NCI-H2029 (cell line): Measurements from ENCODE around the gene EIF2S1.
"Not testable (repeated sequence)": the region's sequence is repeated elsewhere in the genome, so short reads cannot be mapped to it uniquely, and the experiment has no call there.

Source experiments
- DNase-seq: peaks from one replicate; lab custom pipeline; 2025; lab: John Stamatoyannopoulos, UW

Gene EIF2S1

DNA sequence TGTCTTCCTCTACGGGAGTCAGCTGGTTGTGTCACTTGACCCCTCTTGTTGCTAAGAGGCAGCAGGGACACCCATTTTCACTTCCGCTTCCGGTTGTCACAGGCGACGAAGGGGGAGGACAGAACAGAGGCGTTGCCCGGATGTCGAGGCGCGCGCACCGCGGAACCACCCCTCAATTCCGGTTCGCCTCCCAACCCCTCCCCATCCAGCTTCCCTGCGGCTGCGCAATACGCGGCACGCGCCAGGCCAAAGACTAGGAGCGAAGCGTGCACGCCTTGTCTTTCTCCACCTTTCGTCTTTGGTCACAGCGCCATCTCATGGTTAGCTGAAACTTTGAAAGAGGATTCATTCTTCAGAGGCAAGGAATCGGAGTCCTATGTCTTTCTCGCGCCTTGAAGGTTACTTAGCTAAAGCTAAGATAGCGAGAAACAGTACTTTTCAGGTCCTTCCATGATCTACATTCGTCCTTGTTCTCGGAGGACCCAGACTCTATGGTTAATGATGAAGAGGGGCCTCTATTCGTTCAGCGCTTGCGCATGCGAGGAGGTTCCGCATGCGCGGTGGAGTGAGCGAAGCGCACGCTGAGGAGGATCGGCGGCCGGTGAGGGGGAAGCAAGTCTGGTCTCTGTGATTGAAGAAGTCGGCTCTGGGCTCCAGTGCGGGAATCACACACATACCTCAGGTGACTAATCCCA lies at the start of gene EIF2S1, which contains the start of gene ATP6V1D:
EIF2S1 (plus strand) TSS at position 554 of the 695 bp plus-strand sequence. CDS start 4,440 bp downstream, outside the sequence.
ATP6V1D (minus strand) TSS at position 30 of the 695 bp plus-strand sequence. CDS start 106 bp downstream, outside the sequence.
- DNase-seq, result peak; percentile 92

DNA sequence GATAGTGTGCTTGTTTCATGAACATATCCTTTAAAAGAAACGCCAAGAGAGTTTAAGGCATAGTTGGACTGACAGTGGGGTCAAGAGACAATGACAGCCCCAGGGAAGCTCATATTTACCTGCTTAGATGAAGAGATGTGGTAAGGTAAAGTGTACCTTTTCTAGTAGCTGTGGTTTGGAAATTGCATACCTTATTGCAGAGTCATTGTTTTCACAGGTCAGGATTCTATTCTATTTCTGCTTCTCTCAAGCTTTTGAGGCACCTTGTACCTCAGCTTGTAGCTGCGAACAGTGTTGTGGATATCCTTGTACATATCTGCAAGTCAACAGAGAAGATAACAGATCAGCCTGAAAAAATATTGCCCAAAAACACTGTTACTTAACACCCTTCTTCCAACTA lies 48.3 kb upstream of the EIF2S1 start:
- DNase-seq, result no peak

DNA sequence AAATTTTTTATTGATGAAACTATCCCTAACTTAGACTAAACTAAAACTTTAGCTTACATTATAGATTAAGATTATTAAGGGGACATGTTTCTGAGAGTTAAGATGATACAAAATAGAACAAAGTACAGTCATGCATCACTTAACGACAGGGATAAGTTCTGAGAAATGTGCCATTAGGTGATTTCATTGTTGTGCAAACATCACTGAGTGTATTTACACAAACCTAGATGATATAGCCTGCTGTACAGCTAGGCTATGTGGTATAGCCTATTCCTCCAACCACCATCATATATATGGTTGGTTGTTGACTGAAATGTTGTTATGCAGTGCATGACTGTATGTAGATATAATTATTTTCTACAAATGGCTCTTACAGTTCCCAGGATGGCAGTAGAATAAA lies 47.0 kb upstream of the EIF2S1 start:
- DNase-seq, result no peak

DNA sequence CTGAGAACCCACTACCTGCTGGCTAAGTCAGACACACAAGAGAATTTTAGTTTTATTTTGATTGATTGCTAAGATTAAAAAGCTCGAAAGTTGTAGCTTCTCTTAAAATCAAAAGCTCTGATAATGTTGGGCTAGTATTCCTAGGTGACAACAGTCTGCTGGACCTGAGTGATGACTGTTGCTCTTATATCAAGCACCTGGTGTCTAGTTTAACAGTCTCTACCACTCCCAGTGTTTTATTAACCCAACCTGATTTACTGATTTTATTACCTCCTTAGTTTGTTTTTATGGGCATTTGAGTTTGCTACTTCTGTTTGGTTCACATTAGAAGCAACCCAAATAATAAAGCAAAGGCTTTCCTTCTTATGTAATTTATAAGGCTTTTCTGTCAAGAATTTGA lies 42.3 kb upstream of the EIF2S1 start:
- no peak for DNase-seq

DNA sequence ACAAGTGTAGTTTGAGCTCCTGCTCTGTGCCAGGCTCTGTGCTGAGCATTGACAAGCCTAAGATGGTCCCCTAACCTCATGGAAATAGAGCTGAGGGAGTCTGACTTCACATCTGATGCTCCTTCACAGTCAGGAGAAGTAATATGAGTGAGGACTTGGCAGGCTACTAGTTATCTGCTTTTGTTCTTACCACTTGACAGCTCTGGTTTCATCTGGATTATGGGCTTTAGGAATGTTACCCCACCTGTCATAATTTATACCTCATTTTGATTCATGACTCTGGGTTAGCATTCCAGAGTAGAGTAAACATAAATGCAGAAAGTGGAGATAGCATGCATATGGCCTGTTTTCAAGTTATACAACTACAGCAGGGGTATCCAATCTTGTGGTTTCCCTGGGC lies 41.0 kb upstream of the EIF2S1 start:
- no peak for DNase-seq

DNA sequence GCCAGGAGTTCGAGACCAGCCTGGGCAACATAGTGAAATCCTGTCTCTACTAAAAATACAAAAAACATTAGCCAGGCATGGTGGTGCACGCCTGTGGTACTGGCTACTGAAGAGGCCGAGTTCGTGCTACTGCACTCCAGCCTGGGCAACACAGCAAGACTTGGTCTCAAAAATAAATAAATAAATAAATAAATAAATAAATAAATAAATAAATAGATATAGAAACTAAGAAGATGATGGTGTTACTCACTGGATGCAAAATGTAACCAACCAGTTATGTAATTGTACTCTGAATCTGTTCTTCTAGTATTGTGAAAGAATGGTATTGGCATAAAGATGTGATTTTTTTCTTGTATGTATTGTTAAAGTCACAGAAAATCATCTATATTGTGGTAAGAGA lies 30.5 kb upstream of the EIF2S1 start:
- not testable (repeated sequence) for DNase-seq

DNA sequence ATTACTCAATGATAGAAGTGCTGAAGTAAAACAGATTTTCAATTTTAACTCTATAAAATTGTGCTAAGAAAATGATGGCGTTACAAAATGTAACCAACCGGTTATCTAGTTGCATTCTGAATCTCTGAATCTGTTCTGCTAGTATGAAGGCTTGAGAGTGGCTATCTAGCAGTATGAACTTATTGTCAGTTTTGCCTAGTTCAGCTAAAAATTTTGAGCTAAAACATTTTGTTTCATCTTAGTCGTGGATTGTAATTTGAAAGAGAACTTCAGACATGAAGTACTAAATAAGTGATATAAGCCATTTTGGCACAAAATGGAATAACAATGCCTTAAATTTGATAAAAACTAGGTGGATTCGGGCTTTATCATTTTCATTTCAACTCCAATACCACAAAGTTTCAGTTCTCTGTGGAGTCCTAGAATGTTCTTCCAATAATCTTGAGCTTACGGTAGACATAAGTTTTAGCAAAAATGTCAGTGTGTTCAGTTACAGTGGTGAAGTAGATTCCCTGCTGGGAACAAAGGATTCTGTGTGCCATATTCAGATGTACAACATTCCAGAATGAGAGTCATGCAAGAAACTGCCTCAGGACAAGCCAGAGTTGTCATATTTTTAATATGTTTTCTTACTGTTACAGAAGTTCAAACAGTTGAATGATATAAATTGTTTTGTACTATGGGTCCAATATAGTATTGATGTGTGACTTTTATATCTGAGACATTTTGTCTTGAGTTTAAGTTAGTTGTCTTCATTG lies 28.6 kb upstream of the EIF2S1 start:
- DNase-seq, result no peak

DNA sequence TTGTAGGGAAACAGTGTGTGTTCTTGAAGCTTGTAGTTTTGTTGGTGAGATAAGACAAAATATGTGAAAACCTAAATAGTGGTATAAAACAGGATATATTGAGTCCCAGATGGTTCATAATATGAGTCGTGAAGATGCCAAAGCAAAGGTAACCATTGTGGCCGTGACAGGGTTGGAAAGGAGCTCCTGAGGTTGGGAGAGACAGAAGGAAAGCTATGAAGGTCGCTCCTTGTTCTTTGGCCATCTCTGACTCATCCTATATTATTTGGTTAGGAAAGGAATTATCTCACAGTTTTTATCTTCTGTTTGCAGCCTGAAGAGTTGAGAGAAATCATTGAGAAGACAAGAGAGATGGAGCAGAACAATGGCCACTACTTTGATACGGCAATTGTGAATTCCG lies 27.7 kb upstream of the EIF2S1 start:
- no peak for DNase-seq

DNA sequence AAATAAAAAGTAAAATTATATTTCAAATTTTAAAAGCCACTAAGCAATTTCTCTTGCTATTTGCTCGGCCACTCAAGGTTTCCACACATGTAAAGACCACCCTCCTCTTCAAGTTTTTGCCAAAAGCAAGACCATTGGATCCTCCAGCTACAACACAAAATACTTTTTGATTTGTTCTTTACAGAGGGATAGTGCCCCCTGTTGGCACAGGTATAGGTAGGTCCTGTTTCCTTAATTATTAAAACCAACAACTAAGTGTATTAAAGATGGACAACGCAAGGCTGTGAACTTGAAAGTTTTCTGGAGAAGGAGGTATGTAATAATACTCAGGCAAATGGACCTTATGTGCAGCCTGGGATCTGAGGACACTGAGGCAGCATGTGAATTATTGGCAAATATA lies 24.3 kb upstream of the EIF2S1 start:
- no peak for DNase-seq

DNA sequence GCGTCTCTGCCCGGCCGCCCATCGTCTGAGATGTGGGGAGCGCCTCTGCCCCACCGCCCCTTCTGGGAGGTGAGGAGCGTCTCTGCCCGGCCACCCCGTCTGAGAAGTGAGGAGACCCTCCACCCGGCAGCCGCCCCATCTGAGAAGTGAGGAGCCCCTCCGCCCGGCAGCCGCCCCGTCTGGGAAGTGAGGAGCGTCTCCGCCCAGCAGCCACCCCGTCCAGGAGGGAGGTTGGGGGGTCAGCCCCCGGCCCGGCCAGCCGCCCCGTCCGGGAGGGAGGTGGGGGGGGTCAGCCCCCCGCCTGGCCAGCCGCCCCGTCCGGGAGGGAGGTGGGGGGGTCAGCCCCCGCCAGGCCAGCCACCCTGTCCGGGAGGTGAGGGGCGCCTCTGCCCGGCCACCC lies 18.9 kb upstream of the EIF2S1 start:
- DNase-seq, result not testable (repeated sequence)

DNA sequence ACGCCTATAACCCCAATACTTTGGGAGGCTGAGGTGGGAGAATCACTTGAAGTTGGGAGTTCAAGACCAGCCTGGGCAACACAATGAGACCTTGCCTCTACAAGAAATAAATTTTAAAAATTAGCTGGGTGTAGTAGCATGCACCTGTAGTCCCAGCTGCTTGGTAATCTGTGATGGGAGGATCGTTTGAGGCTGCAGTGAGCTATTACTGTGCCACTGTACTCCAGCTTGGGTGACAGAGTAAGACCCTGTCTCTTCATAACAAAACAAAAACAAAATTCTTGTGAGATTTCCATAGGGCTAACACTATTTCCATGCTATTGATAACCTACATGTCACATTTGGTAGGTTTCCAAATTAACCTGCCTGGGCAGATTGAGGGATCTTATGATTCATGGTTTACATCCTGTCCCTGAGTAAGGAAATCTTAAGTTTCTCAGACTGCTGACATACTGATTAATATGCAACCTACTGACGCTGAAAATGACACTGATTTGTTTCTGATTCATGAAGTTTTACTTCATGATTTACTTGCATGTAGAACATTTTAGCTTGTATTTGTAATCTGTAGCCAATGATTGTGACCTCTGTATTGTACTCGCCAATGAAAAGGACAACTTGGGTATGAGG lies 16.4 kb upstream of the EIF2S1 start:
- DNase-seq, result no peak

DNA sequence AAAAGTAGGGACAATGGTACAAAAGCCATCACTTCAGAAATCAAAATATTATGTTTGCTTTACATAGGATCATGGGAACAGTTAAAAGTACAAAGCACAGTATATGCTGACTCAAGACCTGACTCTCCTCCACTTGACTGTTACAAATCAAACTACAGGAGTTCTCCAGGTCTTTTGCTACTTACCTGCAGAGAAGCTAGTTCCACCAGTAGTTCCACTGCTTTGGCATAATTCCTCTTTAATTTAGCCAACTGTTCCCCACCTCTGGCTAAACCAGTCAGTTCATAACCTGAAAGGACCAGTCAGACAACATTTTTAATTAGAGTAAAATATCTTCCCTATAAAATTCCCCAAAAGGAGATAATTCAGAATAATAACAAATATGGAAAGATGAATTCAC lies 14.5 kb upstream of the EIF2S1 start:
- no peak for DNase-seq

DNA sequence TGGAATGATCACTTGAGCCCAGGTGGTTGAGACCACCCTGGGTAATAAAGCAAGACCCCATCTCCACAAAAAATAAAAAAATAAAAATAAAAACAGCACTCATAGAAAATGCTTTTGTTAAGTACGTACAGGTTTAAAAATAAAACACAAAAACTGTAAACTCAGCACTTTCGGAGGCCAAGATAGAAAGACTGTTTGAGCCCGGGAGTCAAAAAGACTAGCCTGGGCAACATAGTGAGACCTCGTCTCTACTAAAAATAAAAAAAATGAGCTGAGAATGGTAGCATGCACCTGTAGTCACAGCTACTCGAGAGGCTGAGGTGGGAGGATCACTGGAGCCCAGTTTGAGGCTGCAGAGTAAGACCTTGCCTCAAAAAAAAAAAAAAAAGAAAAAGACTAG lies 8.1 kb upstream of the EIF2S1 start:
- no peak for DNase-seq

DNA sequence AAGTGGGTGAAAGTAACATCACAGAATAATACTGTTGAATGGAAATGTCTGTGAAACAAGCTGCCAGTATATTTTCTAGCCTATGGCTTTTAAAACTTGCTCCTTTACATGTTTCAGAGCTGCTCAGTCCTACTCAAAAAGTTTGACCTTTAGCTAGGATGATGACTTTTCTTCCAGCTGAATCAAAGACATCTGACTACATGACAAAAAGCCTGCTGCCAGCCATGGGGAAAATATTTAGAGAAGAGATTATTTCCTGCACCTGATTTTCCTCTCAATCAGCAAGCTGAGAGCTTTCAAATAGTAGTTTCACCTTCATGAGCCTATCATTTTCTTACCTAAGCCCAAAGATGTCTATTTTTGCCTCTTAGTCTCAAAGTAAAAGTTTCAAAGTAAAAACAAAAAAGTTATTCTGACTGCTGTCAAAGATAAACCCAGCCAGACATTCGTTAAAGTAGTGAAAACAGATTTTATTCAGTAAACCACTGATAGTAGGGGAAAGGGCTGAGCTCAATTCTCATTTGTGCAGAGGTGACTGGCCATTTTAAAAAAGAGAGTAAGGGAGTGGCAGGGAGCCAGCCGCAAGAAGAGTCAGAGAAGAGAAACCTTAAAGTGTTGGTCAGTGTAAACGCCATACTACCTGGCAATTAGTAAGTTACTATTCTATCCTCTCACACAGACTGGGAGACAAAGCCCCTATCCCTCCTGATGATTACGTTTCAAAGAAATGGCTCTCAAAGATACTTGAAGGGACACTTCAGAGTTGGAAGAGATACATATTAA lies 2.8 kb upstream of the EIF2S1 start:
- DNase-seq, result no peak

DNA sequence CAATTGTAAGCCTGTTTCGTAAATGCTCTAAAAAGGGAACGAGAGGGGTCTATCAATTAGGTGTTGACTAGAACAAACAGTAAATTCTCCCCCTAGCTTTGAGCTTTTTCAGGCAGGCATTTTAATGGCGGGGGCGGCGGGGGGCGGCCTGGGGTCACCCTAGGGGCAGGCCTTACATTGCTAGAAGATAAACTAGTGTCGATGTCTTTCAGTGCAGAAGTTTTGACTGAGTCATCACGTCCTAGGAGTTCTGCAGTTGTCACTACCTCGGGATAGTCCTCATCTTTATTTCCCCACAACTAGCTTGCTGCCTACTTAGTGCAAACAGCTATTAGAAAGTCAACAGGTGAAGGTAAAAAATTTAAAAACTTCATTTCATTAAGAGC lies 2.2 kb upstream of the EIF2S1 start:
- no peak for DNase-seq

DNA sequence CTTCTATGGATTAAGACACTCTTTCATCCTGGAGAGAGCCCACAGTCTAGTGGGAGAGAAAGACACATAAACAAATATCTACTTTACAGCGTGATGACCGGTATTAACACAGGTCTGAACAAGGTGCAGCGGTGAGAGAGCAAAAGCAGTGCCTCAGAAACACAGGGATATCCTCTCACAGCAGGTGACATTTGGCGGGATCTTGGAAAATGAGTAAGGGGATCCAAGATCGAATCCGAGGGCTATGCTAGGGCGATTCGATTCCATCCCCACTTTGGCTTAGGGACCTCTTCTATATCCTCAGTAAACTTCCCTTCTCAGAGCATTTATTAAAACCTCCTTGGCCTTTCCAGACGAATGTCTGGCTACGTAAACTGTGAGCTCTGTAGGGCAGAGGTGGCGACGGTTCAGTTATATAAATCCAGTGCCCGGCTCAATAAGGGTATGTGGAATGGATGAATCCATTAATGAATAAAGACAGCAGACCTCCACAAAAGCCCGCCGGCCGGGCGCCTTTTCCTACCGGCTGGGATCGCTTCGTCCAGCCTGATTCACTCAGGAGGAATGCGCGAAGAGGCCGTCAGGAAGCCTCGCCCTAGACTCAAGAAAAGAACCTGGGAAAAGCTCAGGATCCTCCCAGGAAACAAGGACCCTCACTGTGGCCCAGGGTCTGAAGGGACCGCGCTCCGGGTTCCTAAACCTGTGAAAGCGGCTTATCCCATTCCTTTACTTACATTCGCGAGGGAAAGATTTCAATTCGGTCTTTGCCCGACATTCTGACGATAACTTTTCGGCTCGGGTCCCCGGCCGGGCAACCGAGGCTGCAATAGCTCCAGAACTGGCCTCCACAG lies 979 bp upstream of the EIF2S1 start:
- no peak for DNase-seq

DNA sequence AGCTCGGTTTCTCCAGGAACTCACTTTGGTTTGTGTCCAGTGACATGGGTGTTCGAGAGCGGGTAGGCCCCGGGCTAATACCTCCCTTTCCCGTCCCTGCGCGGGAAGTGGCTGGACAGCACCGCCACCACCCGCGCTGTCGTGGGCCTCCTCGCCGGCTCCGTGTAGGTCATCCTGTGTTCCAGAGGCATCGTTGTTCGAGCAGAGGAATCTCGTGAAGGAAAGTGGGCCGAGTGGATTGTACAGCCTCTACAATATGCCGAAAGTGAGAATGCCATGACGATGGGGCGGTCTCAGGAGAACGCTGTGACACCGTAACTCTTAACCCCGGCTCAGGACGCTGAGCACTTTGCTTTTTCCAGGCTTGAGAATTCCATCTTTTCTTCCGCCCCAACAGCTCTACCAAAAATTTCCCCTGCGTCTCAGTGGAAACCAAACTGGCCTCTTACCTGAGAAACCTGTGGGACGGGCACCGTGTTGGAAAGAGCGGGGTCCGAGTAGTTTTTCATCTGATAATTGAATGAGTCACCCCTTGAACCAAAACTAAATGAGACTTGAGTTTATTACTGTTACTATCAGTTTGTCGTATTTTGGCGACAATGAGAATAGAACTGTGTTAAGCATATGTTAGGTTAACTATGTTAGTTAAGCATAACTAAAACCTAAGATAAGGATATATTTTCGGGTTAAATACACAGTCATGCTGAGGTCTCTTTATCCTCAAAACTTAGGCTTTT lies 510 bp downstream of the EIF2S1 start:
- no peak for DNase-seq

DNA sequence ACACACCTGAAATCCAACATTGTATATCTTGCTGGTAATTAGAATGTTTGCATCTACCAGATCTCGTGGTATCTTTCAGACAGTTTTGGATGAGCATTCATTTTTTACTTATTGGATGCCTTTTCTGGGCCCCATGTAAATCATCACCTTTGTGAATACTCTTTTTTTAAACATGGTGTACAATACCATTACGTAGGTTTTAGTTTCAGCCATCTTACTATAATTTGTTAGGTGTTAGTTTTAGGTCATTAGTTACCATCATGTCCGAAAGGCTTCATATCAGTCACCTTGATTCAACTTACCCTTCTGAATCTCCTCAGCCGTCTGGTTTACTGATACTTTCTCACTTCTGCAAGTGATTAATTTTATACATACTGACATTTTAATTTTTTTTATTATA lies 5.3 kb downstream of the EIF2S1 start:
- no peak for DNase-seq

DNA sequence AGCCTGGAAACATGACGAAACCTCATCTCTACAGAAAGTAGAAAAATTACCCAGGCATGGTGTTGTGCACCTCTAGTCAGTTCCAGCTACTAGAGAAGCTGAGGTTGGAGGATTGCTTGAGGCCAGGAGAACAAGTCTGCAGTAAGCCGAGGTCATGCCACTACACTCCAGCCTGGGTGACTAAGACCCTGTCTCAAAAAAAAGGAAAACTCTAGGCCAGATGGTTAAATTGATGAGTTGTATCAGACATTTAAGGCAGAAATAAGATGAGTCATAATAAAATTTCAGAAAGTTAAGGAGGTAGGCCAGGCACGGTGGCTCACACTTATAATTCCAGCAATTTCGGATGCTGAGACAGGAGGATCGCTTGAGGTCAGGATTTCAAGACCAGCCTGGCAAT lies 10.7 kb downstream of the EIF2S1 start:
- DNase-seq, result no peak

DNA sequence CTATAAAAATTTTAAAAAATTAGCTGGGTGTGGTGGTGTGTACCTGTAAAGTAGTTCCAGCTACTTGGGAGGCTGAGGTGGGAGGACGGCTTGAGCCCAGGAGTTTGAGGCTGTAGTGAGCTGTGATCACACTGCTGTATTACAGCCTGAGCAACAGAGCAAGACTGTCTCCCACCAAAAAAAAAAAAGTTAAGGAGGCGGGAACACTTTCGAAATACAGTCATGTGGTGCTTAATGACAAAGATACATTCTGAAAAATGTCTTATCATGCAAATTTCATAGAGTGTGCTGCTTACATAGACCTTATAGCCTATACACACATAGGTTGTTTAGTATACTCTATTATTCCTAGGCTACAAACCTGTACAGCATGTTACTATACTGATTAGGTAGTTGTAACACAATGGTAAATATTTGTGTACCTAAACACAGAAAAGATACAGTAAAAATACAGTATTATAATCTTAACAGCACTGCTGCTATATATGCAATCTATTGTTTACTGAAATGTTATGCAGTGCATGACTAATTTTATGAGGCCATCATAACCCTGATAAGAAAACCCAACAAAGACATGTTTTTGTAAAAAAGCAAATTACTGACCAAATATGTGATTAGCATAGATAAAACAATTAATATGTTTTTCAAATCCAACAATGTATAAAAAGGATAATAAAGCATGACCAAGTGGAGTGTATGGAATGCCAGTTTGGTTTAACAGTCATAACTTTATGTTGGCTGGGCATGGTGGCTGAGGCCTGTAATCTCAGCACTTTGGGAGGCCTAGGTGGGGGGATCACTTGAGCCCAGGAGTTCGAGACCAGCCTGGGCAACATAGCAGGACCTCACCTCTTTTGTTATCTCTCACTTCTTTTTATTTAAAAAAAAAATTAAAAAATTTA lies 11.4 kb downstream of the EIF2S1 start:
- no peak for DNase-seq
